Measurements from ENCODE around the gene FGD2. TPM values are rescaled to one million over a fixed set of nuclear protein-coding genes. Genes with fewer than 3 reads are reported as not detected.
"Not testable (repeated sequence)": the region's sequence is repeated elsewhere in the genome, so short reads cannot be mapped to it uniquely, and the experiment has no call there.

FGD2 gene
- total RNA-seq, 4 donors from 2014 or later: 0.39 to 6.2 (median 5.0) TPM

- TF ChIP-seq POLR2A (IDR thresholded peaks at IDR 0.05): no peak
- TF ChIP-seq CTCF (IDR thresholded peaks at IDR 0.05 in 4 of 5, conservative IDR thresholded peaks at IDR 0.05 in 1 of 5): no peak
- ATAC-seq (no peak), DNase-seq (no peak)
- in situ Hi-C loops (cut with MboI; ENCODE audit: low sequenced_read_pairs in 4 of 4): loop anchor here in 1 of 4 donors (10.0 kb wide), 1 partner anchor 102 kb away; the partner anchor contains the start of gene C6orf89
- Histone ChIP-seq H3K27me3 (no peaks in the 10 kb centered on the region), H3K4me3 (peak overlapping the region; percentile 96 to 99 (median 98)), H3K4me1 (peaks cover 29 to 31% of the 10 kb centered on the region in 2 donors), H3K9me3 (no peaks in the 10 kb centered on the region), H3K27ac (peak overlapping the region; percentile 92 to 99 (median 96)), H3K36me3 (no peaks in the 10 kb centered on the region)
- intact Hi-C loops (cut with DNase I; ENCODE audit: low total_unique reads): loop anchor here (5.0 to 10.0 kb wide), 3 partner anchors 146 to 544 kb away; partner anchors contain the start of genes KCTD20, PXT1 and SRSF3
Observed at GRCh38 chr6:36986704-36987047, 18.8 kb upstream of the FGD2 start.

- H3K9me3 ChIP-seq: no peaks in the 10 kb centered on the region
- no peak for TF ChIP-seq POLR2A (IDR thresholded peaks at IDR 0.05)
- TF ChIP-seq CTCF (IDR thresholded peaks at IDR 0.05 in 4 of 5, conservative IDR thresholded peaks at IDR 0.05 in 1 of 5): no peak
- DNase-seq (no peak), ATAC-seq (no peak)
- H3K4me1 ChIP-seq: peaks cover 14 to 16% of the 10 kb centered on the region in 2 donors
- H3K27me3 ChIP-seq: no peaks in the 10 kb centered on the region
- no peak overlapping the region for H3K4me3 ChIP-seq
- in situ Hi-C loops (cut with MboI; ENCODE audit: low sequenced_read_pairs in 4 of 4) (loop anchor here in 1 of 4 donors (10.0 kb wide), 1 partner anchor 104 kb away; the partner anchor contains the start of gene C6orf89), intact Hi-C loops (cut with DNase I; ENCODE audit: low total_unique reads) (loop anchor here (5.0 to 10.0 kb wide), 3 partner anchors 143 to 547 kb away; partner anchors contain the start of genes KCTD20, PXT1 and SRSF3)
- H3K36me3 ChIP-seq: no peaks in the 10 kb centered on the region
- H3K27ac ChIP-seq: no peak overlapping the region
Observed at GRCh38 chr6:36989264-36989663, 16.2 kb upstream of the FGD2 start.

- H3K36me3 ChIP-seq; H3K27me3 ChIP-seq; ATAC-seq; DNase-seq; H3K27ac ChIP-seq; H3K9me3 ChIP-seq; H3K4me3 ChIP-seq; intact Hi-C loops (cut with DNase I; ENCODE audit: low total_unique reads); in situ Hi-C loops (cut with MboI; ENCODE audit: low sequenced_read_pairs in 4 of 4): not testable (repeated sequence)
- peaks cover 7 to 10% of the 10 kb centered on the region in 2 donors for H3K4me1 ChIP-seq
Observed at GRCh38 chr6:36990401-36990800, 15.1 kb upstream of the FGD2 start.

- ATAC-seq: peak; percentile 82 to 87
- Histone ChIP-seq H3K4me3 (peak overlapping the region in 2 of 4 donors; percentile 30 to 43), H3K27me3 (no peaks in the 10 kb centered on the region)
Observed at GRCh38 chr6:36997811-36998722, 7.4 kb upstream of the FGD2 start.

More at GRCh38 chr6:36997811-36998722, 7.4 kb upstream of the FGD2 start:
- DNase-seq: peak; percentile 68 to 90
- Histone ChIP-seq H3K9me3 (no peaks in the 10 kb centered on the region), H3K27ac (peak overlapping the region; percentile 93 to 100 (median 96)), H3K36me3 (no peaks in the 10 kb centered on the region), H3K4me1 (peaks cover 21 to 25% of the 10 kb centered on the region in 2 donors)
- in situ Hi-C loops (cut with MboI; ENCODE audit: low sequenced_read_pairs in 4 of 4): no loop called here
- TF ChIP-seq CTCF (IDR thresholded peaks at IDR 0.05 in 4 of 5, conservative IDR thresholded peaks at IDR 0.05 in 1 of 5) (no peak), POLR2A (IDR thresholded peaks at IDR 0.05) (no peak)
- intact Hi-C loops (cut with DNase I; ENCODE audit: low total_unique reads): loop anchor here (1.0 to 5.0 kb wide), 2 partner anchors 321 to 381 kb away; partner anchors contain the start of gene CDKN1A

Data from gastrocnemius medialis (tissue), 4 donors.